HG03139 (cell line): ENCODE results near the gene IFT122.

Experiments
- ATAC-seq: cut with Tn5 transposase; IDR thresholded peaks from one replicate; pipeline ENCODE4 v1.9.1; 2021; ENCODE audit not compliant: unreplicated experiment

IFT122 gene

GRCh38 chr3:129567939-129568338 lies 127.9 kb downstream of the IFT122 start:
- ATAC-seq, result no peak

DNA sequence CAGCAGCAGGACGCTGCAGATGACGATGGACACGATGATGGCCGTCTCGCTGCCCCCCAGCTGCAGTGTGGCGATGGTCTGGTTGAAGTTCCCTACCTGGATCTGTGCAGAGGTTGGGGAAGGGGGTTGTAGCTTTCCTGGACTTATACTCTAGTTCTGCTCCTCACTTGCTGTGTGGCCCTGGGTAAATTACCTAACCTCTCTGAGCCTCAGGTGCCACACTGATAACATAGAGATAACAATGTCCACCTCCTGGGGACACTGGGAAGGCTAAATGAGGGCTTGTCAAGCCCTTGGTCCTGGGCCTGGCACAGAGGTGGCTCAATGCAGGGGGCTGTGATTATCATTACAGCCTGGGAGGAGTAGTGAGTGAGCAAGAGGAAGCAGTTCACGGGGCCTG lies 129.8 kb downstream of the IFT122 start:
- no peak for ATAC-seq
